Measurements from ENCODE around the gene ZNF281. TPM values are rescaled to one million over a fixed set of nuclear protein-coding genes. Genes with fewer than 3 reads are reported as not detected.

Gene ZNF281
- total RNA-seq, 1 experiment from 2014 or later: 47.7 TPM

GRCh38 chr1:200379940-200380588 is 29.8 kb downstream of the ZNF281 start:
- DNase-seq (ENCODE audit: low spot score) (no peak), ATAC-seq (no peak)
- TF ChIP-seq FOXP4 (CRISPR knock-in tag; IDR thresholded peaks at IDR 0.05) (no peak), ZNF121 (CRISPR knock-in tag; IDR thresholded peaks at IDR 0.05) (peak; percentile 78; the same call in 1 of the 2 replicates), ZBTB43 (CRISPR knock-in tag; IDR thresholded peaks at IDR 0.05) (no peak), NR1H2 (CRISPR knock-in tag; IDR thresholded peaks at IDR 0.05) (no peak), PRDM15 (CRISPR knock-in tag; IDR thresholded peaks at IDR 0.05) (no peak)
- Mint-ChIP-seq H3K4me3 (no peak overlapping the region), H3K36me3 (no peaks in the 10 kb centered on the region; the same call in 1 of the 2 replicates), H3K4me1 (peaks cover 50% of the 10 kb centered on the region), H3K27ac (no peak overlapping the region), H3K9me3 (peaks cover 6% of the 10 kb centered on the region; the same call in 1 of the 2 replicates), H3K27me3 (ENCODE audit: low read depth) (no peaks in the 10 kb centered on the region; the same call in 1 of the 2 replicates)
- ChIA-PET POLR2A (no interaction called here), CTCF (no interaction called here)

- H3K9me3 Mint-ChIP-seq: peaks cover 6% of the 10 kb centered on the region; the same call in 1 of the 2 replicates
- no peak for DNase-seq (ENCODE audit: low spot score)
- peaks cover 56% of the 10 kb centered on the region for H3K4me1 Mint-ChIP-seq
- H3K36me3 Mint-ChIP-seq: no peaks in the 10 kb centered on the region; the same call in 1 of the 2 replicates
- CTCF ChIA-PET: no interaction called here
- ATAC-seq: no peak
- no peak for TF ChIP-seq ZNF423 (CRISPR knock-in tag; IDR thresholded peaks at IDR 0.05)
- TF ChIP-seq IRF1 (CRISPR knock-in tag; IDR thresholded peaks at IDR 0.05): no peak
- TF ChIP-seq NFE2L1 (CRISPR knock-in tag; IDR thresholded peaks at IDR 0.05): no peak
- no peak for TF ChIP-seq E2F4 (CRISPR knock-in tag; IDR thresholded peaks at IDR 0.05; ENCODE audit: borderline replicate concordance, low read depth)
- TF ChIP-seq PRDM15 (CRISPR knock-in tag; IDR thresholded peaks at IDR 0.05): no peak
- TF ChIP-seq PREB (CRISPR knock-in tag; IDR thresholded peaks at IDR 0.05; ENCODE audit: borderline replicate concordance): no peak
- TF ChIP-seq ZNF263 (CRISPR knock-in tag; IDR thresholded peaks at IDR 0.05; ENCODE audit: low read depth): no peak
- TF ChIP-seq TEAD4 (CRISPR knock-in tag; IDR thresholded peaks at IDR 0.05): no peak
- no peak for TF ChIP-seq E2F1 (CRISPR knock-in tag; IDR thresholded peaks at IDR 0.05)
- no peak for TF ChIP-seq NR2C2 (CRISPR knock-in tag; IDR thresholded peaks at IDR 0.05)
- no peak for TF ChIP-seq GABPB1 (CRISPR knock-in tag; IDR thresholded peaks at IDR 0.05)
- no peak for TF ChIP-seq ZNF232 (CRISPR knock-in tag; IDR thresholded peaks at IDR 0.05)
- TF ChIP-seq ATF3 (CRISPR knock-in tag; conservative IDR thresholded peaks at IDR 0.05): no peak
- H3K27me3 Mint-ChIP-seq (ENCODE audit: low read depth): no peaks in the 10 kb centered on the region; the same call in 1 of the 2 replicates
- H3K4me3 Mint-ChIP-seq: no peak overlapping the region
- no peak overlapping the region for H3K27ac Mint-ChIP-seq
- POLR2A ChIA-PET: no interaction called here
Observed at GRCh38 chr1:200379432-200379757, 30.4 kb downstream of the ZNF281 start.
